H1 (cell line): Measurements from ENCODE around the gene C15orf40. TPM values are rescaled to one million over a fixed set of nuclear protein-coding genes. Genes with fewer than 3 reads are reported as not detected.

Source experiments
- ATF2 ChIP-seq: IDR thresholded peaks from 2 replicates; pipeline ENCODE4 v1.6.1; 2012; ENCODE audit warnings: low read length, inconsistent platforms
- BCL11A ChIP-seq, 2 experiments: IDR thresholded peaks; one replicate each; pipeline ENCODE4 v1.6.1; 2011; ENCODE audit warnings: low read depth in 2 of 2, low read length in 2 of 2, mild to moderate bottlenecking in 2 of 2
- CHD7 ChIP-seq: fragments of 300-600 bp; sonication (generic); IDR thresholded peaks from 2 replicates; pipeline ENCODE4 v1.7.1; 2012; ENCODE audit warnings: low read length, moderate library complexity, mild to moderate bottlenecking, inconsistent platforms; ENCODE audit not compliant: insufficient replicate concordance
- KDM5A ChIP-seq: fragments of 200-600 bp; IDR thresholded peaks from 2 replicates; pipeline ENCODE4 v1.7.1; 2012; ENCODE audit warnings: mild to moderate bottlenecking, low read length, inconsistent platforms, mixed read lengths
- polyA plus RNA-seq, 7 experiments: library from polyadenylated mRNA; depleted of rRNA in 3 of 7; stranded (reverse) in 5 of 7; unstranded in 2 of 7; fragments of >200 nt in 5 of 7; fragments of 200-250 nt in 2 of 7; gene quantifications; 1 replicate in 5 of 7; 2 replicates in 1 of 7; 4 replicates in 1 of 7; pipeline versions ENCODE4 v1.2.1 to v1.2.3, GENCODE V29; 2011 to 2013; ENCODE audit warnings: missing spikeins in 2 of 7, mixed read lengths in 2 of 7
- total RNA-seq: library from RNA; stranded (reverse); fragmentation: NEBNext Ultra II Directional; extraction: Animal tissue kit (Norgen Biotek cat#: 25700); gene quantifications from 2 replicates; pipeline ENCODE4 v1.2.1, GENCODE V29; 2021

The C15orf40 gene
- total and polyA plus RNA-seq, 2 of the 8 experiments (the other 6 are each of a cell fraction or from before 2014, with no cell fraction given) = 10.7 TPM

GRCh38 chr15:82951472-82952157 is 59.8 kb downstream of the C15orf40 start (continued):
- no peak for TF ChIP-seq ATF2
- no peak for TF ChIP-seq CHD7
- TF ChIP-seq KDM5A = no peak
- TF ChIP-seq BCL11A (IDR thresholded peaks at IDR 0.05; ENCODE audit: low read depth in 2 of 2, low read length in 2 of 2) = no peak
- TF ChIP-seq, all 59 proteins: peak for 0
